ENCODE results near the gene CREB5. TPM values are rescaled to one million over a fixed set of nuclear protein-coding genes. Genes with fewer than 3 reads are reported as not detected.

Gene CREB5
- total and polyA plus RNA-seq, 3 donors from 2014 or later = 2.0 to 2.9 (median 2.9) TPM

- no peak for DNase-seq
- no peaks in the 10 kb centered on the region for H3K4me1 ChIP-seq
- H3K27me3 ChIP-seq = no peaks in the 10 kb centered on the region
- no peaks in the 10 kb centered on the region for H3K36me3 ChIP-seq (ENCODE audit: low read depth, missing control alignments)
- no peak overlapping the region for H3K27ac ChIP-seq
- TF ChIP-seq CTCF (IDR thresholded peaks at IDR 0.05) = no peak
- TF ChIP-seq POLR2A (IDR thresholded peaks at IDR 0.05) = no peak
- H3K9me3 ChIP-seq = no peaks in the 10 kb centered on the region
- intact Hi-C loops (cut with DNase I; ENCODE audit: low total_unique reads) = no loop called here
- H3K4me3 ChIP-seq = no peak overlapping the region
- 78% methylated on average over 5 of the region's 5 CpGs for WGBS, 2 donors
Observed at GRCh38 chr7:28695300-28696295, 283.3 kb downstream of the CREB5 start.

- no peaks in the 10 kb centered on the region for H3K27me3 ChIP-seq
- H3K4me1 ChIP-seq = no peaks in the 10 kb centered on the region
- no peak overlapping the region for H3K27ac ChIP-seq
- no peak overlapping the region for H3K4me3 ChIP-seq
- WGBS, 2 donors = 78% methylated on average over 6 of the region's 6 CpGs
- TF ChIP-seq CTCF (IDR thresholded peaks at IDR 0.05) (no peak), POLR2A (IDR thresholded peaks at IDR 0.05) (no peak)
- H3K9me3 ChIP-seq = no peaks in the 10 kb centered on the region
- no peak for DNase-seq
- intact Hi-C loops (cut with DNase I; ENCODE audit: low total_unique reads) = no loop called here
- no peaks in the 10 kb centered on the region for H3K36me3 ChIP-seq (ENCODE audit: low read depth, missing control alignments)
Observed at GRCh38 chr7:28697913-28698563, 285.7 kb downstream of the CREB5 start.

- intact Hi-C loops (cut with DNase I; ENCODE audit: low total_unique reads) = no loop called here
- 69 to 76% methylated on average over 6 of the region's 6 CpGs for WGBS, 2 donors
- H3K4me3 ChIP-seq = no peak overlapping the region
- no peak for DNase-seq
- no peak for TF ChIP-seq CTCF (IDR thresholded peaks at IDR 0.05)
- no peak for TF ChIP-seq POLR2A (IDR thresholded peaks at IDR 0.05)
- H3K27ac ChIP-seq = no peak overlapping the region
- H3K4me1 ChIP-seq = no peaks in the 10 kb centered on the region
- H3K36me3 ChIP-seq (ENCODE audit: low read depth, missing control alignments) = no peaks in the 10 kb centered on the region
- H3K9me3 ChIP-seq = no peaks in the 10 kb centered on the region
- no peaks in the 10 kb centered on the region for H3K27me3 ChIP-seq
Observed at GRCh38 chr7:28698840-28699239, 286.5 kb downstream of the CREB5 start.

GRCh38 chr7:28700096-28700495, 287.8 kb downstream of the CREB5 start:
- 77 to 84% methylated on average over 7 of the region's 7 CpGs for WGBS, 2 donors
- H3K4me1 ChIP-seq = no peaks in the 10 kb centered on the region
- no peak overlapping the region for H3K4me3 ChIP-seq

More at GRCh38 chr7:28700096-28700495, 287.8 kb downstream of the CREB5 start:
- intact Hi-C loops (cut with DNase I; ENCODE audit: low total_unique reads) = no loop called here
- Histone ChIP-seq H3K27me3 (no peaks in the 10 kb centered on the region), H3K9me3 (no peaks in the 10 kb centered on the region), H3K27ac (no peak overlapping the region), H3K36me3 (ENCODE audit: low read depth, missing control alignments) (no peaks in the 10 kb centered on the region)
- DNase-seq = no peak
- no peak for TF ChIP-seq CTCF (IDR thresholded peaks at IDR 0.05)
- TF ChIP-seq POLR2A (IDR thresholded peaks at IDR 0.05) = no peak
